Measurements from ENCODE around the gene CCDC18.
A peak's percentile ranks its signal among the peaks of the same experiment; 100 is the strongest.
"Not testable (repeated sequence)": the region's sequence is repeated elsewhere in the genome, so short reads cannot be mapped to it uniquely, and the experiment has no call there.

Gene CCDC18

GRCh38 chr1:93262645-93263044 is 82.1 kb downstream of the CCDC18 start (continued):
- TF ChIP-seq ZNF23 (tag by site-specific recombination; IDR thresholded peaks at IDR 0.05; ENCODE audit: borderline replicate concordance) (no peak), ZNF248 (tag by site-specific recombination; IDR thresholded peaks at IDR 0.05) (no peak)

- CTCF ChIA-PET, POLR2A ChIA-PET: not testable (repeated sequence)
- H3K36me3 ChIP-seq (ENCODE audit: control insufficient read depth in 2 of 2, insufficient read depth in 1 of 2, low read length in 2 of 2), result peaks cover 0 to 18% of the 10 kb centered on the region in 2 experiments; a peak in 1 of 3 replicates
These were observed 88.4 kb downstream of the CCDC18 start for GRCh38 chr1:93268888-93269287.

GRCh38 chr1:93275262-93275633 is 94.7 kb downstream of the CCDC18 start:
- not testable (repeated sequence) for H3K36me3 ChIP-seq (ENCODE audit: control insufficient read depth in 2 of 2, insufficient read depth in 1 of 2, low read length in 2 of 2); H3K4me3 ChIP-seq (ENCODE audit: low read depth, low read length); H3K9me3 ChIP-seq (ENCODE audit: control insufficient read depth, insufficient read depth, low read depth, low read length); H3K27ac ChIP-seq (ENCODE audit: extremely low read depth, low read depth, low read length); H3K4me1 ChIP-seq (ENCODE audit: control insufficient read depth, insufficient read depth, low read length)
- CTCF ChIA-PET, result interaction anchor here (0.6 to 0.7 kb wide), 2 partner anchors 259 to 282 kb away, joined by 3 read pairs; no protein-coding TSS in a partner anchor
- POLR2A ChIA-PET, result interaction anchor here (1.5 kb wide), 1 partner anchor 16 kb away, joined by 4 read pairs; no protein-coding TSS in a partner anchor

More at GRCh38 chr1:93268888-93269287, 88.4 kb downstream of the CCDC18 start:
- H3K4me1 ChIP-seq (ENCODE audit: control insufficient read depth, insufficient read depth, low read length); H3K27ac ChIP-seq (ENCODE audit: extremely low read depth, low read depth, low read length); H3K9me3 ChIP-seq (ENCODE audit: control insufficient read depth, insufficient read depth, low read depth, low read length); H3K4me3 ChIP-seq (ENCODE audit: low read depth, low read length): not testable (repeated sequence)
- TF ChIP-seq ZNF146 (tag by site-specific recombination; IDR thresholded peaks at IDR 0.05) (peak; percentile 95), ZNF280D (tag by site-specific recombination; IDR thresholded peaks at IDR 0.05) (0 out of 2 replicates have a peak, but pooled peaks have one; percentile 21)

GRCh38 chr1:93275634-93276295 is 95.2 kb downstream of the CCDC18 start:
- TF ChIP-seq ZNF791 (tag by site-specific recombination; IDR thresholded peaks at IDR 0.05) (no peak), ZNF449 (tag by site-specific recombination; IDR thresholded peaks at IDR 0.05) (peak; percentile 50; the same call in 1 of the 2 replicates), ZNF394 (tag by site-specific recombination; IDR thresholded peaks at IDR 0.05; ENCODE audit: borderline replicate concordance) (no peak), YY1 (tag by site-specific recombination; IDR thresholded peaks at IDR 0.05) (no peak)
- H3K27ac ChIP-seq (ENCODE audit: extremely low read depth, low read depth, low read length), result no peak overlapping the region
- ChIA-PET CTCF (interaction anchor here (0.6 to 0.7 kb wide), 2 partner anchors 259 to 282 kb away, joined by 3 read pairs; no protein-coding TSS in a partner anchor), POLR2A (interaction anchor here (1.5 kb wide), 1 partner anchor 17 kb away, joined by 4 read pairs; no protein-coding TSS in a partner anchor)
- H3K36me3 ChIP-seq (ENCODE audit: control insufficient read depth in 2 of 2, insufficient read depth in 1 of 2, low read length in 2 of 2), result peaks cover 0 to 4% of the 10 kb centered on the region in 2 experiments; a peak in 2 of 3 replicates
- no peaks in the 10 kb centered on the region for H3K9me3 ChIP-seq (ENCODE audit: control insufficient read depth, insufficient read depth, low read depth, low read length)
- no peak overlapping the region for H3K4me3 ChIP-seq (ENCODE audit: low read depth, low read length)
- no peaks in the 10 kb centered on the region for H3K4me1 ChIP-seq (ENCODE audit: control insufficient read depth, insufficient read depth, low read length)

- CTCF ChIA-PET, result interaction anchor here (0.7 kb wide), 1 partner anchor 28 kb away, joined by 3 read pairs; no protein-coding TSS in a partner anchor
- H3K27ac ChIP-seq (ENCODE audit: extremely low read depth, low read depth, low read length); H3K9me3 ChIP-seq (ENCODE audit: control insufficient read depth, insufficient read depth, low read depth, low read length); H3K4me1 ChIP-seq (ENCODE audit: control insufficient read depth, insufficient read depth, low read length); H3K4me3 ChIP-seq (ENCODE audit: low read depth, low read length); H3K36me3 ChIP-seq (ENCODE audit: control insufficient read depth in 2 of 2, insufficient read depth in 1 of 2, low read length in 2 of 2); POLR2A ChIA-PET: not testable (repeated sequence)
These were observed 97.0 kb downstream of the CCDC18 start for GRCh38 chr1:93277530-93277929.
